ENCODE data around the gene LRCH1.

DNA sequence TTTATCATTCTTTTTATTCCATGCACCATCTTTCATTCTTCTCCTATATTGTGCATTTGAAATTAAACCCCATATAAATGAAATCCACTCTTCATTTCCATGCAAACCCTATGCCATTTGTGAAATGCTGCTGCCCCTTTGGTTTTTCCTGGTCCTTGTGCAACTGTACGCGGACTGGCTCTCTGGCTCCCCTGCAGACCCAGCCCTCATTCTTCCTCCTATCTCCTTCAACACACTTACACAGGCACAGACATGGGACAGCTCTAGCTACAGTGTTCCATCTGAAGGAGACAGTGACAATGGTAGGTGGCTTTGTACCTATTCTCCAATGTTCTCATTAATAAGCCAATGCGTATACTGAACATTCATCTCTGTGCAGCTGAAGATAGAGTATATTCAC lies 162.4 kb downstream of the LRCH1 start:
- TF ChIP-seq FOXM1 (IDR thresholded peaks at IDR 0.05; ENCODE audit: borderline replicate concordance), result no peak
- no peak for TF ChIP-seq SP1 (IDR thresholded peaks at IDR 0.05)
- no peak for TF ChIP-seq ELF4 (IDR thresholded peaks at IDR 0.05)
- TF ChIP-seq ARNT (IDR thresholded peaks at IDR 0.05), result no peak
- no peak for TF ChIP-seq ZNF384 (IDR thresholded peaks at IDR 0.05)
- TF ChIP-seq FOXA1 (IDR thresholded peaks at IDR 0.05), result no peak
- no peak for TF ChIP-seq LEF1 (IDR thresholded peaks at IDR 0.05; ENCODE audit: borderline replicate concordance)

All from HEK293T (cell line).